Testis (tissue), 3 donors: Measurements from ENCODE around the gene PRIM2. TPM values are rescaled to one million over a fixed set of nuclear protein-coding genes. Genes with fewer than 3 reads are reported as not detected.
"Not testable (repeated sequence)": the region's sequence is repeated elsewhere in the genome, so short reads cannot be mapped to it uniquely, and the experiment has no call there.

Experiments used
- DNase-seq: peaks from one replicate; pipeline ENCODE4 v3.0.0-alpha.2; 2019
- H3K27ac ChIP-seq, 2 donors: fragments of 200-600 bp; sonication (generic); one replicate each; pipeline ENCODE4 v1.5.1; 2019
- H3K27me3 ChIP-seq: fragments of 200-600 bp; sonication (generic); one replicate; pipeline ENCODE4 v1.5.1; 2019
- H3K36me3 ChIP-seq: fragments of 200-600 bp; sonication (generic); one replicate; pipeline ENCODE4 v1.5.1; 2017; ENCODE audit warnings: low read depth; ENCODE audit errors: missing control alignments
- H3K4me1 ChIP-seq: fragments of 200-600 bp; sonication (generic); one replicate; pipeline ENCODE4 v1.5.1; 2019
- H3K4me3 ChIP-seq, 2 donors: fragments of 200-600 bp; sonication (generic); one replicate each; pipeline ENCODE4 v1.5.1; 2017 to 2019
- H3K9me3 ChIP-seq: fragments of 200-600 bp; sonication (generic); one replicate; pipeline ENCODE4 v1.5.1; 2017
- CTCF ChIP-seq, 3 experiments: fragments of 450-650 bp in 2 of 3; fragments of 200-600 bp in 1 of 3; sonication (generic) in 1 of 3; IDR thresholded peaks; one replicate each; pipeline ENCODE4 v1.5.1; 2016 to 2019; ENCODE audit warnings: antibody characterized with exemption in 3 of 3, mild to moderate bottlenecking in 2 of 3, moderate library complexity in 1 of 3
- POLR2A ChIP-seq: fragments of 450-650 bp; IDR thresholded peaks from one replicate; pipeline ENCODE4 v1.6.1; 2017; ENCODE audit warnings: antibody characterized with exemption, mild to moderate bottlenecking, moderate library complexity
- WGBS, 2 donors: methylation state at CpG; one replicate each; pipeline ENCODE4 v1.1.5; 2018; 5-methylcytosine and 5-hydroxymethylcytosine counted together
- intact Hi-C: fragments of 100-400 bp; cut with DNase I; formaldehyde crosslinking; loops from one replicate; pipeline ENCODE4 v1.15.1; 2023; ENCODE audit warnings: low total_unique reads
- polyA plus RNA-seq: library from polyadenylated mRNA; stranded (reverse); fragments of 350-450 nt; fragmentation: Illumina TruSeq; extraction: RNeasy Lipid Tissue Mini Kit (QIAGEN cat#74804); gene quantifications from one replicate; pipeline ENCODE4 v1.2.3, GENCODE V29; 2014; ENCODE audit warnings: low read depth, low replicate concordance; ENCODE audit not compliant: insufficient read depth
- total RNA-seq, 2 donors: library from RNA; depleted of rRNA; stranded (reverse); fragments of >200 nt; gene quantifications; one replicate each; pipeline ENCODE4 v1.2.3, GENCODE V29; 2016

Gene PRIM2
- total and polyA plus RNA-seq, 3 donors from 2014 or later: 11.0 to 13.2 (median 11.1) TPM

GRCh38 chr6:57310817-57311157 is 6.6 kb upstream of the PRIM2 start:
- Histone ChIP-seq H3K36me3 (no peaks in the 10 kb centered on the region), H3K27me3 (no peaks in the 10 kb centered on the region), H3K4me1 (no peaks in the 10 kb centered on the region), H3K9me3 (no peaks in the 10 kb centered on the region), H3K4me3 (peak overlapping the region in 1 of 2 donors; percentile 17), H3K27ac (no peak overlapping the region)
- intact Hi-C loops: loop anchor here (10.0 kb wide), 1 partner anchor 406 kb away; no protein-coding TSS in a partner anchor
- DNase-seq: no peak
- TF ChIP-seq POLR2A (no peak), CTCF (IDR thresholded peaks at IDR 0.05) (no peak)
- 76% methylated on average over 24 of the region's 24 CpGs; no CpG with 5 or more reads in 1 of the 2 donors for WGBS, 2 donors

- not testable (repeated sequence) for DNase-seq, H3K27ac ChIP-seq, H3K36me3 ChIP-seq, H3K4me1 ChIP-seq, H3K9me3 ChIP-seq, H3K27me3 ChIP-seq
- 71 to 78% methylated on average over 30 to 44 of the region's 44 CpGs for WGBS, 2 donors
- H3K4me3 ChIP-seq: peak overlapping the region; percentile 9 to 29
- intact Hi-C loops: loop anchor here (10.0 kb wide), 1 partner anchor 407 kb away; no protein-coding TSS in a partner anchor
Observed at GRCh38 chr6:57311300-57312003, 6.0 kb upstream of the PRIM2 start.

GRCh38 chr6:57312004-57312345 is 5.5 kb upstream of the PRIM2 start:
- TF ChIP-seq CTCF (IDR thresholded peaks at IDR 0.05): no peak
- no peak for TF ChIP-seq POLR2A
- Histone ChIP-seq H3K9me3 (no peaks in the 10 kb centered on the region), H3K27ac (no peak overlapping the region), H3K4me1 (no peaks in the 10 kb centered on the region), H3K27me3 (no peaks in the 10 kb centered on the region), H3K36me3 (no peaks in the 10 kb centered on the region), H3K4me3 (peak overlapping the region in 1 of 2 donors; percentile 29)
- 52 to 70% methylated on average over 3 of the region's 3 CpGs for WGBS, 2 donors
- intact Hi-C loops: loop anchor here (10.0 kb wide), 1 partner anchor 407 kb away; no protein-coding TSS in a partner anchor
- no peak for DNase-seq

GRCh38 chr6:57313009-57313408 is 4.4 kb upstream of the PRIM2 start:
- no peak for DNase-seq
- Histone ChIP-seq H3K27me3 (no peaks in the 10 kb centered on the region), H3K4me1 (no peaks in the 10 kb centered on the region), H3K27ac (no peak overlapping the region), H3K36me3 (no peaks in the 10 kb centered on the region), H3K4me3 (no peak overlapping the region), H3K9me3 (no peaks in the 10 kb centered on the region)
- no peak for TF ChIP-seq CTCF (IDR thresholded peaks at IDR 0.05)
- TF ChIP-seq POLR2A: no peak
- intact Hi-C loops: loop anchor here (10.0 kb wide), 1 partner anchor 408 kb away; no protein-coding TSS in a partner anchor

- intact Hi-C loops: loop anchor here (10.0 kb wide), 1 partner anchor 409 kb away; no protein-coding TSS in a partner anchor
- TF ChIP-seq CTCF (IDR thresholded peaks at IDR 0.05) (no peak), POLR2A (no peak)
- no peaks in the 10 kb centered on the region for H3K4me1 ChIP-seq
- H3K27ac ChIP-seq: no peak overlapping the region
- H3K9me3 ChIP-seq: no peaks in the 10 kb centered on the region
- no peaks in the 10 kb centered on the region for H3K27me3 ChIP-seq
- 83 to 84% methylated on average over 12 of the region's 12 CpGs for WGBS, 2 donors
- no peaks in the 10 kb centered on the region for H3K36me3 ChIP-seq
- no peak for DNase-seq
- no peak overlapping the region for H3K4me3 ChIP-seq
Observed at GRCh38 chr6:57313711-57314471, 3.5 kb upstream of the PRIM2 start.
